ENCODE measurements around the gene MTHFD1L. TPM values are rescaled to one million over a fixed set of nuclear protein-coding genes. Genes with fewer than 3 reads are reported as not detected.

MTHFD1L gene
- total and polyA plus RNA-seq, 2 donors (not counting 3 experiments of a cell fraction or from before 2014, with no cell fraction given), result 40.2 to 120 TPM

DNA sequence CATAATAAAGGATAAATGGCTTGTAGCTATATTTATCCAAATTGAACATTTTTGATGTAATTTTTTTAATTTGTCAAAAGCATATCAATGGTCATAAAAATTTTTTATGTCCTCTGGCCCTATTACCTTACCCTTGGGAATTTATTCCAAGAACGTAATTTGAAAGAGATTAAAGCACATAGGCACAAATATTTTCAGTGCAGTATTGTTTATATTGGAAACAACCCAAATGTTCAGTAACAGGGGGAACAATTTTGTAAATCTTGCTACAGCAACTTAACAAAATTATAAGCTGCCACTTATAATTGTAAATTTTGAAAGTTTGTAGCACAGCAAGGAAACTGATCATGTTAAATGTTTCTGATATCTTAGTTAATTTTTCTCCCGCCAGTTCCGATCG lies 142.4 kb downstream of the MTHFD1L start:
- TF ChIP-seq GATA2 (IDR thresholded peaks at IDR 0.05; ENCODE audit: insufficient read depth, insufficient read length, low read depth, low read length) (no peak), FOS (IDR thresholded peaks at IDR 0.05; ENCODE audit: borderline replicate concordance, insufficient read depth, low read length) (no peak), POLR2AphosphoS5 (IDR thresholded peaks at IDR 0.05; ENCODE audit: insufficient read depth, low read depth, low read length) (no peak), MYC (IDR thresholded peaks at IDR 0.05; ENCODE audit: low read depth, low read length) (no peak), POLR2A (IDR thresholded peaks at IDR 0.05; ENCODE audit: low read depth, low read length) (no peak), EZH2 (IDR thresholded peaks at IDR 0.05; ENCODE audit: borderline replicate concordance, low read depth, low read length, severe bottlenecking) (no peak), JUN (IDR thresholded peaks at IDR 0.05; ENCODE audit: borderline replicate concordance, insufficient read depth, insufficient read length, low read depth) (no peak)
- TF ChIP-seq, protein P1, sequence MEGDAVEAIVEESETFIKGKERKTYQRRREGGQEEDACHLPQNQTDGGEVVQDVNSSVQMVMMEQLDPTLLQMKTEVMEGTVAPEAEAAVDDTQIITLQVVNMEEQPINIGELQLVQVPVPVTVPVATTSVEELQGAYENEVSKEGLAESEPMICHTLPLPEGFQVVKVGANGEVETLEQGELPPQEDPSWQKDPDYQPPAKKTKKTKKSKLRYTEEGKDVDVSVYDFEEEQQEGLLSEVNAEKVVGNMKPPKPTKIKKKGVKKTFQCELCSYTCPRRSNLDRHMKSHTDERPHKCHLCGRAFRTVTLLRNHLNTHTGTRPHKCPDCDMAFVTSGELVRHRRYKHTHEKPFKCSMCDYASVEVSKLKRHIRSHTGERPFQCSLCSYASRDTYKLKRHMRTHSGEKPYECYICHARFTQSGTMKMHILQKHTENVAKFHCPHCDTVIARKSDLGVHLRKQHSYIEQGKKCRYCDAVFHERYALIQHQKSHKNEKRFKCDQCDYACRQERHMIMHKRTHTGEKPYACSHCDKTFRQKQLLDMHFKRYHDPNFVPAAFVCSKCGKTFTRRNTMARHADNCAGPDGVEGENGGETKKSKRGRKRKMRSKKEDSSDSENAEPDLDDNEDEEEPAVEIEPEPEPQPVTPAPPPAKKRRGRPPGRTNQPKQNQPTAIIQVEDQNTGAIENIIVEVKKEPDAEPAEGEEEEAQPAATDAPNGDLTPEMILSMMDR (IDR thresholded peaks at IDR 0.05; ENCODE audit: extremely low read depth in 1 of 2, insufficient read depth in 1 of 2, low read depth in 1 of 2, low read length in 2 of 2), result no peak
- TF ChIP-seq, protein P2, sequence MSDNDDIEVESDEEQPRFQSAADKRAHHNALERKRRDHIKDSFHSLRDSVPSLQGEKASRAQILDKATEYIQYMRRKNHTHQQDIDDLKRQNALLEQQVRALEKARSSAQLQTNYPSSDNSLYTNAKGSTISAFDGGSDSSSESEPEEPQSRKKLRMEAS (IDR thresholded peaks at IDR 0.05; ENCODE audit: insufficient read depth, insufficient read length), result no peak
- dilution Hi-C loops (cut with MboI; ENCODE audit: extremely low pct_ligation_motif_present, low sequenced_read_pairs) (no loop called here), intact Hi-C loops (cut with micrococcal nuclease) (no loop called here)
- Histone ChIP-seq H3K79me2 (ENCODE audit: control insufficient read depth, insufficient read depth, low read length) (peaks cover 14% of the 10 kb centered on the region), H3K9ac (replicated peaks; ENCODE audit: extremely low read depth, insufficient read depth, low read length) (no peak overlapping the region), H3K36me3 (ENCODE audit: control insufficient read depth in 2 of 2, extremely low read depth in 1 of 2, insufficient read depth in 2 of 2, low read length in 2 of 2) (no peaks in the 10 kb centered on the region), H3K9me1 (replicated peaks; ENCODE audit: control insufficient read depth, extremely low read depth, insufficient read depth, low read length) (no peaks in the 10 kb centered on the region), H3K27ac (ENCODE audit: insufficient read depth, low read depth, low read length) (no peak overlapping the region), H3K4me2 (ENCODE audit: insufficient read depth, low read length) (no peak overlapping the region), H3K4me1 (ENCODE audit: control insufficient read depth, extremely low read depth, insufficient read depth, low read length) (peaks cover 56% of the 10 kb centered on the region), H4K20me1 (replicated peaks; ENCODE audit: control insufficient read depth, extremely low read depth, insufficient read depth, low read length) (no peaks in the 10 kb centered on the region), H2AFZ (ENCODE audit: low read depth, low read length) (no peak overlapping the region), H3K27me3 (ENCODE audit: control insufficient read depth in 2 of 2, insufficient read depth in 2 of 2, low read length in 2 of 2) (no peaks in the 10 kb centered on the region), H3K9me3 (replicated peaks; ENCODE audit: control insufficient read depth, insufficient read depth, low read length) (no peaks in the 10 kb centered on the region), H3K4me3 (replicated peaks in 1 of 3; ENCODE audit: insufficient read depth in 1 of 3, low read depth in 1 of 3, low read length in 3 of 3) (no peak overlapping the region)
- POLR2A ChIA-PET, result no interaction called here
- no TSS peak for BruUV-seq (replicated peaks)
- no peak for DNase-seq (ENCODE audit: low read depth, low spot score)
- CTCF ChIA-PET, result interaction anchor here (4.5 kb wide), 1 partner anchor 317 kb away, joined by 51 read pairs; no protein-coding TSS in a partner anchor
- no peak for FAIRE-seq
